Pons (tissue), 1 donor: ENCODE measurements around the gene NEK1.
"Not testable (repeated sequence)": the region's sequence is repeated elsewhere in the genome, so short reads cannot be mapped to it uniquely, and the experiment has no call there.

ENCODE experiments used
- DNase-seq: peaks from one replicate; pipeline ENCODE4 v3.0.0-alpha.2; 2016; ENCODE audit warnings: low spot score

Gene NEK1

GRCh38 chr4:169499907-169500306 lies 112.5 kb downstream of the NEK1 start:
- not testable (repeated sequence) for DNase-seq

GRCh38 chr4:169494234-169494633 lies 118.1 kb downstream of the NEK1 start:
- not testable (repeated sequence) for DNase-seq

GRCh38 chr4:169493164-169493524 lies 119.2 kb downstream of the NEK1 start:
- no peak for DNase-seq

GRCh38 chr4:169492436-169493163 lies 119.8 kb downstream of the NEK1 start:
- no peak for DNase-seq

- DNase-seq = no peak
These were observed 121.2 kb downstream of the NEK1 start for GRCh38 chr4:169491211-169491610.

GRCh38 chr4:169489306-169489705 lies 123.1 kb downstream of the NEK1 start:
- no peak for DNase-seq

- peak; percentile 81 for DNase-seq
These were observed 126.3 kb downstream of the NEK1 start for GRCh38 chr4:169485791-169486742.

GRCh38 chr4:169485086-169485485 lies 127.3 kb downstream of the NEK1 start:
- DNase-seq = peak; percentile 16

GRCh38 chr4:169484485-169484884 lies 127.9 kb downstream of the NEK1 start:
- DNase-seq = peak; percentile 63

GRCh38 chr4:169464080-169464479 lies 148.3 kb downstream of the NEK1 start:
- no peak for DNase-seq

GRCh38 chr4:169460081-169460480 lies 152.3 kb downstream of the NEK1 start:
- DNase-seq = no peak

- DNase-seq = no peak
These were observed 153.8 kb downstream of the NEK1 start for GRCh38 chr4:169458575-169458974.

- DNase-seq = not testable (repeated sequence)
These were observed 159.7 kb downstream of the NEK1 start for GRCh38 chr4:169452644-169453043.

- DNase-seq = not testable (repeated sequence)
These were observed 163.4 kb downstream of the NEK1 start for GRCh38 chr4:169448935-169449334.

GRCh38 chr4:169446824-169447223 lies 165.6 kb downstream of the NEK1 start:
- no peak for DNase-seq

GRCh38 chr4:169443748-169444147 lies 168.6 kb downstream of the NEK1 start:
- no peak for DNase-seq

GRCh38 chr4:169440446-169440845 lies 171.9 kb downstream of the NEK1 start:
- peak; percentile 40 for DNase-seq

GRCh38 chr4:169439244-169439643 lies 173.1 kb downstream of the NEK1 start:
- peak; percentile 70 for DNase-seq

- DNase-seq = no peak
These were observed 174.3 kb downstream of the NEK1 start for GRCh38 chr4:169438057-169438480.

GRCh38 chr4:169437299-169438047 lies 174.9 kb downstream of the NEK1 start:
- DNase-seq = no peak

GRCh38 chr4:169436734-169437133 lies 175.6 kb downstream of the NEK1 start:
- no peak for DNase-seq

GRCh38 chr4:169428376-169428775 lies 184.0 kb downstream of the NEK1 start:
- no peak for DNase-seq
